GDM1 (cell line): ENCODE data around the gene PRKD3.
A peak's percentile ranks its signal among the peaks of the same experiment; 100 is the strongest.

Experiments used
- DNase-seq: peaks from one replicate; lab custom pipeline; 2025; lab: John Stamatoyannopoulos, UW

The PRKD3 gene

DNA sequence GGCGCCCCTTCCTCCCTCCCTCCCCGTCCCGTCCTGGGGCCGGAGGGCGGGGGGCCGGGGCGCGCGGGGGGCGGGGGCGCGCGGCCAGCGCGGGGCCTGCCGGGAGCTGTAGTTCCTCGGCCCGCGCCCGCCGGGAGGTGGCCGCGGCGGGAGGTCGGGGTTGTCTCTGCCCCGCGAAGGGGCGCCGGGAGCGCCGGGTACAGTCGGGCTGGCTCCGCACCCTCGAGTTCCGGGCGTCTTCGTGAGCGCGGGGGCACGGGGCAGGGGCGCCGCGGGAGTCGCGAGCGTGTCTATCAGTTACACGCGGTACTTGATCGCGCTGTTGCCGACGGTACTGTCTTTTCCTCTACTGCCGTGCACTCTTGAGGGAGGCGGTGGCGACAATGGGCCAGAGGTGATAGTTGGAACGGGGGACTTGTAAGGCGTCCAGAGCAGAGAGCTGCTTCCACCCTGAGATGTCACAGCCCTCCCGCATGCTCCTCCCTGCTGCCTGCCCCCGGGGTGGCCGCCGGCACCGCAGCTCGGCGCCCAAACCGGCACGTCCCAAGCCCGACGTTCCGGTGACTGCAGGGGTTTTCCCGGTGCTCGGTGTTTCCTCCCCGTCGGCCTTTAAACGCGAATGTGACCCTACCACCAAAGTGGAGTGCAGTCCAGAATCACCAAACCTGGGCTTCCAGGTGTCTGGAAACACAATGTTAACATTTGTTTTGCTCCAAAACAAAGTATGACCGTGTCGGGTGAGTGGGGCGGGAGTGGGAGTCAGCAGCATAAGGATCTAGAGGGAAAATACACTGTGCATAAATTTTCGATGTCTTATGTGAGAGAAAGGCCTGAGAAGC is at the start of gene PRKD3:
Gene PRKD3 (minus strand): TSS at position 48 of the 839 bp plus-strand sequence. CDS start 8,309 bp downstream, outside the sequence.
- DNase-seq: peak; percentile 67

DNA sequence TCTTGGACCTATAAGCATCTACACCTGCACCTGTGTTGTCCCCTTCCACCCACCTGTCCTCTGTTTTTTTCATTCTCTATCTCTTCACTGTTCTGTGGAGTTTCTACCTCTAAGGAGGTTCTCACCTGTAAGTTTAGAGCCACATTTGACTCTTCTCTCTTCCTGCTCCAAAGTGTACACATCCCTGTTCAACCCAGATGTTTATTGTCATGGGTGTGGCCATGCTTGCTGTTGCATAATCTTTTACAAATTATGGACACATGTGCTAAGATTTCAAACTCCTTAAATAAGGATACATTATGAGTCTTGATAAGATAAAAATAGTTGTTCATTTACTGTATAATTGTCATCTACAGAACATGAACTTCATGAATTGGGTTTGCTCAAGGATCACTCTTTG is 47.4 kb upstream of the PRKD3 start:
- DNase-seq: no peak

DNA sequence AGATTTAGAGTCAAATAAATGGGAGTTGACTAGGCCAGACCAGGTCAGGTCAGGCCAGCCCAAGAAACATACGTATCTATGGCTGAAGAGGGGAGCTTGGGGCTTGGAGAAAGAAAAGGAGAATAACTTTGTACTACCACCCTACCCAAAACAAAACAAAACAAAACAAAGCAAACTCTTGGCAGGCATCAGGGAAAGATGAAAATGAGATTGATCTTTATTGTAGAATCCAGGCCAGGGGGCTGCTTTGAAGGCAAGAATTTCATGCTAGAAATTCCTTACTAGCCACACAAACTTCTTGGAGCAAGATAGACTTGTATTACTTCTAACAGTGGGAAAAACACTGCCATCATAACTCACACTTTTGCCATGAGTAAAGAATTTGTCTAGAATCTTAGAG is 46.0 kb upstream of the PRKD3 start:
- DNase-seq: no peak

- DNase-seq: no peak
Observed at GRCh38 chr2:37367984-37368383, 43.4 kb upstream of the PRKD3 start.

- DNase-seq: no peak
Observed at GRCh38 chr2:37367310-37367709, 42.7 kb upstream of the PRKD3 start.

DNA sequence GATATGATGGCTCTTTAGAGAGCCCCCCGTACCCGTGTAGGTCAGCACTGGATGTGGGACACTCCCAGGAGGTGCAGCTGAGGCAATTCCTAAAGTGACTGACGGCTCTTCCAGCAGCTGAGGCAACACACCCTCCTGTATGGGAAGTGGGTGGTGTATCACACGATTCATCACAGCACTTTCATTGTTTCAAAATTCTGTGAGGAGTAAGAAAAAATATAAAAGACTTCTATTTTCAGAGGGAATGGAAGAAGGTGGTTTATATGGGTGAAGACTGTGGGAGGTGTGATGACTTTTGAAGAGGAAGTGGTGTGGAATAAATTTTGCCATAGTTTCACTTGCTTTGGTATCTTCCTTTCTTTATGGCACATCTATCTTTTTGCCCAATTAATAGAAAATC is 42.1 kb upstream of the PRKD3 start:
- DNase-seq: no peak

DNA sequence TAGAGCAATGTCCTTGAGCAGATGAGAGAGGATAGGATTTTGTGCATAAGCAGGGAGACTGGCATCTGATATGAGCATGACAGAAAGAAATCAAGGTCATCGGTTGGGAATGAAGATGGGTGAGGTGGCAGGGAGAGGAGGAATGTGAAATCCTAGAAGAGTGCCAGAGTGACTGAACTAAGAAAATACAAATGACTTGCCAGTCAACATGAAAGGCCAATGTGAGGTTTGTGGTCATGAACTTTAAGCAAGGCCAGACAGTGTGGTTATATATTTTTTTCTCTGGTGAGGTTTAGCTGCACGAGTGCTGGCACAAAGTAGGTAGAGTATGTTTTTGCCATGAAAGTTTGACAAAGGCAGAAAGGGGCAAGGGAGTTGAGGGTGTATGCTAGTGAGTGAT is 41.0 kb upstream of the PRKD3 start:
- no peak for DNase-seq

DNA sequence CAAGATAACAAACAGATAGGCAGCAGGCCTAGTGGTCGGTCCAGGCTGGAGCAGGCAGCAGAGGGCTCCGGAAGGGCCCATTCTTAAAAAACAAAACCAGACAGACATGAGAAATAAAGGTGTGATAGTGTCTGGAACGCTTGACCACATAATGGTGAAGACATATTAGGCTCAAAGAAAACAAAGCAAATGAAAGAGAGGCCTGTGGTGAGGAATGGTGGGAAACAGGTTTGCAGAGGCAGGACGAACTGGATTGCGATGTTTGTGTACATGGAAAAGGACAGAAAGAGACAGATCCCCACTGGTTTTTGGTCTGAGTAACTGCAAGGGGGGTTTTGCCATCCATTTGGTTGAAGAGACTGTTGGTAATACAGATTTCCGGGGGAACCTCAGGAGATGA is 39.7 kb upstream of the PRKD3 start:
- no peak for DNase-seq

GRCh38 chr2:37361994-37362698 is 37.5 kb upstream of the PRKD3 start:
- DNase-seq: no peak

DNA sequence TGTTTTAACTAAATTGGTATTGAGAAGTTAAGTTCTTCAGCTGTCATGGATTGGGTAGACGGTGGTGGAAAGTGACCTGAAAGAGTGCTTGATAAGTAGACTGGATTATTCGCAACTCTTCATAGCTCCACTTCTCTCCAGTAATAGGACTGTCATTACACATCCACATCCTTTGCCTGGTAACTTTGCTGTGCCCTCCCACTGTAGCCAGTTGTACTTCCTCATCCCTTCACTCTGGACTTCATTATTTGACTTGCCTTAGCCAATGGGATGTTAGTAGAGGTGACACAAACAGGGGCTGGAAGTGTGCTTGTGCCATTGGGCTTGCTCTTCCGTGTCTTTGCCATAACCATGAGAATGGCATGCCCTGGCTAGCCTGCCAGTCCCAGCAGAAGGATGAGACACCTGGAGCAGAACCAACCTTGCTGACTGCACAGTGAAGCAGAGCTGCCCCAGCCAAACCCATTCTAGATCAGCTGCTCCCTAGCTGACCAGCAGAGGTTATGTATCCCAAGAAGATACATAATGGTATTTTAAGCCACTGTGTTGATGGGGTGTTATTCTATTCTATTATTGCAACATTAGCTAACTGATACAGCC is 36.7 kb upstream of the PRKD3 start:
- no peak for DNase-seq

DNA sequence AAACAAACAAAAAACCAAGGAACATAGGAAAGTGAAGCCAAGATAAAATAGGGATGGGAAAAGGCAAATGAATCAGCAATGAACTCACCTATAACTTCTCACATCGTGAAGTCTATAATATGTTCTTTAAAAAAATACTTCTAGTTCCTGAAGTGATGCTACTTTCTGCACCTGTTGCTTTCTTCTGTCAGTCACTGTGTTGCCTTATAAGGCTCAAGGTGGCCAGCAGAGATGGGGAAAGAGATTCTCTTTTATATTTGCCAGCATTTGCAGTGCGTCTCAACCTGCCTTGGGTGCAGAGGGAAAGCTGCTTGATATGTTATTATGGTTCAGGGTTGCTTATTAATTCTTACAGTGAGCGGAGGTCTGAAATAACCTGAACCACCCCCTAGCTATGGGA is 33.8 kb upstream of the PRKD3 start:
- DNase-seq: no peak

GRCh38 chr2:37357530-37357929 is 32.9 kb upstream of the PRKD3 start:
- DNase-seq: no peak

DNA sequence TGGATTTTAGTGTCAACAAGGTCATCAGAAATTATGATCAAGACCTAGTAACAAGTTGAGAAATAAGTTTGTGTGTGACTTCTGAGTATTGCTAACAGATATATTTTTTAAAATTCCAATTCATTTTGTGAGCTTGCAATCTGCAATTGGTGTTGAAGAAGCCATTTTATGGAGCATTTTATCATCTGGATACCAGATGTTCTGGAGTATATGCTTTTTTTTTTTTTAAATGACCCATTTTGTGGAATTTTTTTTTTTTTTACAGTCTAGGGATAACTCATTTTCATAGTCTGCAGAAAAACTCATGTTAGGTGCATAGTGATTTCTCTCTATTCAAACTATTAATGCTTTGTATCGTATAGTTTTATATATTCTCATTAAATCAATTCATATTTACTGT is 32.4 kb upstream of the PRKD3 start:
- no peak for DNase-seq

GRCh38 chr2:37356299-37356698 is 31.7 kb upstream of the PRKD3 start:
- DNase-seq: no peak

DNA sequence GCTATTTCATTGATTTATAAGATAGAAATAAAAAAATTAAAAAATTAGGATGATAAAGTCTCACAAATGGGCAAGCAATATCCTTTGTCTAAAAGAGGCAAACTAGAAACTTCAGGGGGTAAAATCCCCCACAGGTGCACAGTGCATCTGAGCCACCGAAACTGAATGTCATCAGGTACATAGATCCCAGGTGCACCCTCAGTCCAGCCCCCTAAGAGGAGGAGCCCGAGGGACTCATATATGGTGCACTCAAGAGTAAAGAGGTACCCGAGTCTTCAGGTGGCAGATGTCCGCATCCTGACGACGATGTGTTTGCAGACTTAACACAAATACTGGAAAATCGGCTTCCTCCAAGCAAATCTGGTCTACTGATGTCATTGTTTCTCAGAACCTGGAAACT is 31.1 kb upstream of the PRKD3 start:
- DNase-seq: no peak

DNA sequence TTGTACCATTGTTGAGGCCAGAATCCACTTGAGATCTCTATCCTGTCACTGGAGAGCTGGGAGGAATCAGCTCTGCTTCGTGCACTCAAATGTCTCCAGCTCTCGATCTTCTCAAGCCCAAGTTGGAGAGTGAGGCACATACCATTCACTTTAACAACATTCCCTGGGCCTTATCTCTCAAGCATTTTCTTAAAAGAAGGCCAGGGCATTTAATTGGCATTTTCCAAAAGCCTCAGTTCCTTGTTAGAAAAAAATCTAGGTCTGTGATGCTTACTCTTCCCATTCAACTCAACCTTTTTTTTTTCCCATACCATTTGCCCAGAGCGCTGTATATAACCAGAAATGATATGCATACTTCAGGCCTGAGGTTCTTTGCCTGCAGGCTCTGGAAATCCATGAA is 29.9 kb upstream of the PRKD3 start:
- DNase-seq: no peak

DNA sequence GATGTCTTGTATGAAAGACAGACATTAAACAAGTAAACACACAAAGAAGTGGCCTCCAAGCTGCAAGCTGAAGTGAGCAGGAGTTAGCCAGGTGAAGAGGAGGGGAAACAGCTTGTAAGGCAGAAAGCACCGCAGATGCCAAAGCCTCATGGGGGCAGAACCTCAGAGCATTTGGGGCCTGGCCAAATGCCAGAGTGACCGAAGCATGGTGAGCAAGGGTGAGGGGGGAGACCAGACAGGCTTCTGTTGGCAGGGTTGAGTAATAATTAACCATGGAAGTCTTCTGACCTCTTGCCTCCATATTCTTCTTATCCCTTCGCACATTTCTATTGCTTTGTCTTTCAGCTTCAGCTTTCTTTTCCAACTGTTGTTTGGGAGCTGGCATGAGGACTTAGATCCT is 25.4 kb upstream of the PRKD3 start:
- no peak for DNase-seq

- no peak for DNase-seq
Observed at GRCh38 chr2:37349231-37349860, 24.7 kb upstream of the PRKD3 start.

GRCh38 chr2:37348155-37348554 is 23.5 kb upstream of the PRKD3 start:
- no peak for DNase-seq

DNA sequence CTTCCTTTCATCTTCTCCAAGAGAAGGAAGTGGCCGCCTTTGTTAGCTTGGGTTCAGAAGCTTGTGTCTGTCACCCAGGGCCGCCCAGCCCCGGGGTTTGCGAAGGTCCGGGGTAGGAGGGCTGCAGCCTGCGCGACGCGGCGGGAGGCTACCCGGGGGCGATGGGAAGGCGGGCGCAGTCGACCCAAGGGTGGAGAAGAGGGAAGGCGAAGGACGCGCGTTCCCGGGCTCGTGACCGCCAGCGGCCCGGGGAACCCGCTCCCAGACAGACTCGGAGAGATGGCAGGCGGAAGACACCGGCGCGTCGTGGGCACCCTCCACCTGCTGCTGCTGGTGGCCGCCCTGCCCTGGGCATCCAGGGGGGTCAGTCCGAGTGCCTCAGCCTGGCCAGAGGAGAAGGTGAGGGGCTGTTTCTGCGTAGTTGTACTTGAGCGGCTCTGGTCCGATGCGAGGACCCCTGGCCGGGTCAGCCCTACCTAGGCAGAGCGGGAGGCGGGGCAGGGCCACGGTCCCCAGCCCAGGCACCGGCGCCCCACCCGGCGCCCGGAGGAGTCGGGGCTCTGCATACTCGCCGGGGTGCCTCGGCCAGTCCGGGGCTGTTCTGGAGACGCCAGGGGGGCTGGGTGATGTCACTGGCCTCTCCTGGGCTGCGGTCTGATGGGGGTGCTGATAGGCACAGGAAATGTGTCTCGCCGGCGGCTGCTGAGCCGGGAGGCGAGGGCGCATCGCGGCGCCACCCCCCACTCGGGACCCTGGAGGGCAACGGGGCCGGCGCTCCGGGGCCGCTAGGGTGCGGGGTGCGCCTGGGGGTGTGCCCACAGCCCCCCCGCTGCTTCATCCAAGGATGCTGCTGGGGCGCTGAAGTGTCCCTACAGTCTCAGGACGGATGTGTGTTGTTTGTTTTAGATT is 20.1 kb upstream of the PRKD3 start, which contains the start of gene QPCT:
Gene QPCT (plus strand): TSS at position 178 of the 909 bp plus-strand sequence. CDS start 102 bp downstream, at position 280.
- no peak for DNase-seq
